ENCODE measurements around the gene SUOX.
A peak's percentile ranks its signal among the peaks of the same experiment; 100 is the strongest.
"Not testable (repeated sequence)": the region's sequence is repeated elsewhere in the genome, so short reads cannot be mapped to it uniquely, and the experiment has no call there.

Gene SUOX

GRCh38 chr12:55984861-55985260 is 12.2 kb upstream of the SUOX start:
- DNase-seq: no peak

- DNase-seq: no peak
These were observed 11.7 kb upstream of the SUOX start for GRCh38 chr12:55985341-55985740.

GRCh38 chr12:55985976-55986375 is 11.1 kb upstream of the SUOX start:
- not testable (repeated sequence) for DNase-seq

DNA sequence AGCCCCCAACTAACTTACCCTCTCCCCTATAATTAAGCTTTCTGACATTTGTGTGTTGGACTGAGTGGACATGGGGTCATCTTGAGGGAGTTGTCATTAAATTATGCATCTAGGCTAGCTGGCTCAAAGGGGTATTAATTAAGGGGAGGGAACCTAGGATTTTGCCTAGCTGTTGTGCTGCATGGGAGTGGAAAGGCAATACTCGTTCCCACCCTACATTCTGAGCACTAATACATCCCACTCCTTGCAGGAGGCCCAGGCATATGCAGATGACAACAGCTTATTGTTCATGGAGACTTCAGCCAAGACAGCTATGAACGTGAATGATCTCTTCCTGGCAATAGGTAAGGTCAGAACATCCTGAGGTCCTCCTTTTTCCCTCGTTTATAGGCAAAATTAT is 6.0 kb upstream of the SUOX start:
- DNase-seq: no peak

DNA sequence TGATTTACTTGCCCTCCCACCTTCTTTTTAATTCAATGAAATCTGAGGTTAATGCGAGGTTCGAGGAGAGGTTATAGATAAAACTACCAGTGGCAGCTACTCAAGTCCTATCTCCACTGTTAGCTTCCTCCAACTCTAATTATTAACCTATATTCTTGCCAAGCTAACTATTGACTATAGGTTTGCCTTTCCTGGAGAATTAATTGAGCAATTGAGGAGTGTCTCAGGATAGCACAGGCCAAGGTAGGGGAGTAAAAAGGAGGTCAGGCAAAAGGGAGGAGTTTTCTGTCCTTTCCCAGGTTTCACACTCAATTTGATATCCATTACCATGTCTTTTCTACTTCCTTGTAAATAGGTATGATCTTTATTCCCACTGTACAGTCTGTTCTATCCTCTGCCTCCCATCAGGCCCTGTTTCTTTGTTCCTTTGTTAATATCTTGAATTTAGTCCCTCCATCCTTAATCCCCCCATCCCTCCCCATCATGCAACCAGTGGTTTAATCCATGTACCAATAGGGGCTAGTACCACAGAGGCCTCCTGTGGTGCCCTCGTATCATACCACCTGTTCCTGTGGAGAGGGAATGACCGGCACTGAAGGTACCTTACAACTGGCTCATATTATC is 3.7 kb upstream of the SUOX start:
- DNase-seq: no peak

DNA sequence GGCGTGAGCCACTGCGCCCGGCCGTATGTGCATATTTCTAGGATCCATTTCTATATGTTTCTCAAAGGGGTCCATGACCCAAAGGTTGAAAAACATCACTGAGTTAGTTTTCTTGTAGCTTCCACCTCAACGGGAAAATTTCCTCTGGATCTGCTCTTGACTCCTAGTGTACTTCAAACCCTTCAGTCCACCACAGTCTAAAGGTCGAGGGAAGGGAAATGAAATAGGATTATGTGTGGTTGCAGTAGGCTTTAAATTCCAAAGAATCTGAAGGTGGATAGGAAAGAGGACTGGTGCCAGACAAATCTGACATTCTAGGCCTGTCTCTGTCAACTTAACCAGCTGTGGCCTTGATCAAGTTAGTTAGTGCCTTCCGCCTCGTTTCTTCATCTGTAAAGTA is 1.7 kb upstream of the SUOX start:
- no peak for DNase-seq

GRCh38 chr12:55996201-55996714 is 818 bp upstream of the SUOX start:
- peak; percentile 82 for DNase-seq

GRCh38 chr12:55997535-55997859 is 421 bp downstream of the SUOX start:
- DNase-seq: no peak

GRCh38 chr12:55999522-55999921 is 2.4 kb downstream of the SUOX start:
- peak; percentile 16 for DNase-seq

DNA sequence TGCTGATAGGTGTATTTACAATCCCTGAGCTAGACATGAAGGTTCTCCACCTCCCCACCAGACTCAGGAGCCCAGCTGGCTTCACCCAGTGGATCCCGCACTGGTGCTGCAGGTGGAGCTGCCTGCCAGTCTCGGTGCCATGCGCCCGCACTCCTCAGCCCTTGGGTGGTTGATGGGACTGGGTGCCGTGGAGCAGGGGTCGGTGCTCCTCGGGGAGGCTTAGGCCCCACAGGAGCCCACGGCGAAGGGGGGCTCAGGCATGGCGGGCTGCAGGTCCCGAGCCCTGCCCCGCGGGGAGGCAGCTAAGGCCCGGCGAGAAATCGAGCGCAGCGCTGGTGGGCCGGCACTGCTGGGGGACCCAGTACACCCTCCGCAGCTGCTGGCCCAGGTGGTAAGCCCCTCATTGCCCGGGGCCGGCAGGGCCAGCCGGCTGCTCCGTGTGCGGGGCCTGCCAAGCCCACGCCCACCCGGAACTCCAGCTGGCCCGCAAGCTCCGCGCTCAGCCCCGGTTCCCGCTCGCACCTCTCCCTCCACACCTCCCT is 3.0 kb downstream of the SUOX start:
- DNase-seq: not testable (repeated sequence)

DNA sequence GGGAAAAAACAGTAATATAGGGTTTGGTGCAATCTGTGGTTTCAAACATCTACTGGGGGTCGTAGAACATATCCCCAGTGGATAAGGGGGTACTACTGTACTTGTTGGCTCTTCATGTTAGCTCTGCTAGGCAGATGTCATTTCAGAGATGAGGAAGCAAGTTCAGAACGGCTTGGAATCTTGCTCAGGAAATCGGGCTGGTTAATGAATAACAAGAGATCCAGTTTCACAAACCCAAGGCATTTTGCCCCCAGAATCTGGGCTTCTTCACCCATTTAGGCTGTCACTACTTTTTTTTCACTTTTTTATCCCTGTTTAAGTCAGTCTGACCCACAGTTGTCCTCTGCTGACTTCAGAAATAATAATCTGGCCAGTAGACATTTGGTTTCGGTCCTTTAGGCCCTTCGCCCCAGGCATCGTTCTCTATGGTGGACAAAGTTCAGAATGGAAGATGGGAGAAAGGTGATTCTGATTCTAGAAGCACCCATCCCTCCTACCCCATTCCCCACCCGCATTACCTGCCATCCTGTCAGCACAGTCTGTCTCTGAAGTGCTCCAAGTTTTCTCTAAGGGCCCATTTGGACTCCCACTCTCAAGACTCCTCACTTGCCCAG is 4.5 kb downstream of the SUOX start:
- DNase-seq: no peak

DNA sequence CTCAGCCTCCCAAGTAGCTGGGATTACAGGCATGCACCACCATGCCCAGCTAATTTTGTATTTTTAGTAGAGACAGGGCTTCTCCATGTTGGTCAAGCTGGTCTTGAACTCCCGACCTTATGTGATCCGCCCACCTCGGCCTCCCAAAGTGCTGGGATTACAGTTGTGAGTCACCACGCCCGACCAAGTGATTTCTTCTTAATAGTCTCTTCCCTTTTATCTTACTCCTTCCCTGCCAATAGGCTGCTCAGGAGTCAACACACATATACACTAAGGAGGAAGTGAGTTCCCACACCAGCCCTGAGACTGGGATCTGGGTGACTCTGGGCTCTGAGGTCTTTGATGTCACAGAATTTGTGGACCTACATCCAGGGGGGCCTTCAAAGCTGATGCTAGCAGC is 6.3 kb downstream of the SUOX start:
- DNase-seq: not testable (repeated sequence)

DNA sequence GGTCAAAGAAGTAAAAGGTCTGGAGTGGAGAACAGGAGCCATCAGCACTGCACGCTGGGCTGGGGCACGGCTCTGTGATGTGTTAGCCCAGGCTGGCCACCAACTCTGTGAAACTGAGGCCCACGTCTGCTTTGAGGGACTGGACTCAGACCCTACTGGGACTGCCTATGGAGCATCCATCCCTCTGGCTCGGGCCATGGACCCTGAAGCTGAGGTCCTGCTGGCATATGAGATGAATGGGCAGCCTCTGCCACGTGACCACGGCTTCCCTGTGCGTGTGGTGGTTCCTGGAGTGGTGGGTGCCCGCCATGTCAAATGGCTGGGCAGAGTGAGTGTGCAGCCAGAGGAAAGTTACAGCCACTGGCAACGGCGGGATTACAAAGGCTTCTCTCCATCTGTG is 7.1 kb downstream of the SUOX start:
- no peak for DNase-seq

DNA sequence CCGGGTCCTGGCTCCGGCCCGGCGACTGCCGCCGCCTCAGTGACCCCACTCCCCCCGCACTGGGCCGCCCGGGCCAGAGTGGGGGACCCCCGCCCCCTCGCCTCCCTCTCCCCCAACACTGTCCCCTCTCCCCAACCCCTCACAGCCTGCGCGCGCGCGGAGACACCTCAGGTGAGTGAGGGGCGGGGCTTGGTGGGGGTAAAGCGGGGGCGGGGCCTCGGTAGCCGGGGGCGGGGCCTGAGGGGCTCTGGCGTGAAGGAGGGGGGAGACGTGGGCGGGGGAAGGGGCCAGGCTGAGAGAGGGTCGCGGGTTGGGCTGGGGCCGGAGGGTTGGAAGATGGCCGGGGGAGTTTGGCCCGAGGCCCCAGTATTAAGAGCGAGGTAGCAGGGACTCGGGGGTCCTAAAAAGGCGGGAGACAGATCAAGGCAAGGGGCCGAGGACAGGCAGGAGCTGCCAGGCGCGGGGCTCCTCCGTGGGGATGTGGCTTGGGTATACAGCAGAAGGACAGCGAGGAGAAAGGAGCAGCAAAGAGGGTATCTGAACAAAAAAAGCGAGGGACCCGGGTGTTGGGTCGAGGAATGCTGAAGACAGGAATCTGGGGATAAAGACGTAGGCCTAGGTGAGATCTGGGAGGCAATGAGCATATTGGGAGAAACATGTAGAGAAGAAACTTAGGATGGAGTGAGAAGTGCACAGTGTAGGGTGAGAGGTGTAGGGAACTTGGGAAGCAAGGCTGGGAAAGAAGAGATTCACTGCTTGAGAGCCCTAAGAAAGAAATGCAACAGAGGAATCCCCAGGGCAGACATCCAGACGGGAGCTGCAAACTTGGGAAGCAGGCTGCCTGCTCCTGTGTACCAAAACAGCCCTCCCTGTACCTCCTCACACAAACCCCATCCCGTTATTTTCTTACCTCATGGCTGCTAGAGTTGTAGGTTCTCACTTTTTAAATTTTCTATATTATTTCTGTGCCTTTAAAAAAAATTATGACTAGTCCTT is 10.8 kb downstream of the SUOX start:
- peak; percentile 74 for DNase-seq

DNA sequence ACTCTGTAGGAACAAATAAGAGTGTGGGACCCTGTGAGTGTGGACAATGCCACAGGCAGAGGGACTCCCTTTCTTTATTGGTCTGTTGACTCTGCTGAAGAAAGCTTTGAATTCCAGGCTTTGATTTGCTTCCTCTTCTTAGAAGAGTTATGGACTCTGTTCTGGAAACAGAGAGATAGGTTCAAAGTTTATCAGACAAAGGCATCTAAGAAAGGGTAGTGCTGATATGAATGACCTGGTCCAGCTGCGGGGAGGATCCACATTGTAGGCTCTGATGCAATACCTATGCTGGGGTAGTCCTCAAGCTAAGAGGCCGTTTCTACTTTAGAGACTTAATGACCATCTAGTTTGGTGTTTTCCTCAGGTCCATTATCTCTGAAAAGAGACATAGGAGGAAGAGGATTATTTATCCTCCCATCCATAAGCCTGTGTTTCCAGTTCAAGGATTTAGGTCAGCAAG is 13.1 kb downstream of the SUOX start:
- no peak for DNase-seq

DNA sequence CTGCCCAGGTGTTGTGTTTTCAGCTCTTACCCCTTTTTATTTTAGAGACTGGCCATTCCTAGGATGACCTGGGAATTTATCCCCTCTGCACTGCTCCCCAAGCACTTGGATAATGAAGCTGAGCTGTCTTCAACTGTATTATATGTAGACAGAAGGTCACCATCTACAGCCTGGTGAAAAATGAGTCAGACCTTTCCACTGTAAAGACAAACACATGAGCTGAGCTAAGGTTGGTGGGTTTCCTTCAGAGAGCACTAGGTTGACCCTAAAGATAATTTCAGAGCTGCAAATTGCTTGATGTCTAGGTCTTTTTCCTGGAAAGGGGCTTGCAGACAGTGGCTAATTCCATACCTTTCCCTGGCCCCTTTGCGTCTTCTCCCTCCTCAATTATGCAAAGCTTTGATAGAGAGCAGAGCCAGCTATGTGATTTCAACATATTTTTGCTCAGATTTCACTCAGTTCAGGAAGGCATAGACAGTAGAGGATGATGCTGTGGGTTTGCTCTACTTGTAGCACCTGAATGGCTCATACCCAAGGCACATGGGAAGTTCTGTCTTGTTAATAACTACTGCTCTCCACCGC is 14.5 kb downstream of the SUOX start:
- DNase-seq: no peak

DNA sequence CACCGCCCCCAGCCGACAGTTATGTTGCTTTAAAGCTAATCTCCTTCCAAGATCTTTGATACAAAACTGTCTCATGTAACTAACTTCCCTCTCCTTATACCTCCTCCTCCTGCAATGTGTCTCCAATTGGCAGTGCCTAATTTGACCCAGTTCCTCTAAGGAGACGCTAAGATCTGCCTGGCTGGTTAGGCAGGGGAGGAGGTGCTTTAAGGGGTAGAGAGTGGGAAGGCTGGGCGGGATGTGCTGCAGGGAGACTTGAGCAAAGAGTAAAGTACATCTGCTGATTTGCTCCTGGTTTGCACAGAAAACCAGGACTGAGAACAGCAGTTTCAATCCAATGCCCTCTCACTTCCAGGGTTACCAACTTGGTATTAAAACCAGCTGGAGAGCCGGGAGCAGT is 16.4 kb downstream of the SUOX start:
- no peak for DNase-seq

GRCh38 chr12:56014205-56014604 is 17.1 kb downstream of the SUOX start:
- DNase-seq: no peak

GRCh38 chr12:56017181-56017580 is 20.1 kb downstream of the SUOX start:
- no peak for DNase-seq

DNA sequence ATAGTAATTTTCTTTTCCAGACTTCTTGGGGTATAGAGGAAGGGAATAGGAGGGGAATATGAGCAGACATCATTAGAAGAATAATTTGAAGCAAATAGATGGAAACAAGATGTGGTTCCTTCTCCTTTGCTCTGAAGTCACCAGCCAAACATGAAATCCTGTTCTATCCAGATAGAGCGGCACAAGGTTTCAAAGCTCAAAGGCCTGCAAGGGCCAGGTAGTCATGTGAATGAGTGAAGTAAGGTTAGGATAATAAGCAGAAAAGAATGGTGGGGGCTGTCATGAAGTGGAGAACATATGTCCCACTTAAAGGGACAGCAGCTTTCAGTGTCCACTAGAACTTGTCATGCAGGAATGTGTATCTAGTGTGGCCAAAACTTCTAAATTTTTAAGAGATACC is 21.3 kb downstream of the SUOX start:
- DNase-seq: no peak

- DNase-seq: no peak
These were observed 23.5 kb downstream of the SUOX start, which contains the start of gene IKZF4 for GRCh38 chr12:56020423-56021184. TSS of gene IKZF4 (plus strand) at chr12:56021043. CDS start at chr12:56021494, 451 bp downstream.

DNA sequence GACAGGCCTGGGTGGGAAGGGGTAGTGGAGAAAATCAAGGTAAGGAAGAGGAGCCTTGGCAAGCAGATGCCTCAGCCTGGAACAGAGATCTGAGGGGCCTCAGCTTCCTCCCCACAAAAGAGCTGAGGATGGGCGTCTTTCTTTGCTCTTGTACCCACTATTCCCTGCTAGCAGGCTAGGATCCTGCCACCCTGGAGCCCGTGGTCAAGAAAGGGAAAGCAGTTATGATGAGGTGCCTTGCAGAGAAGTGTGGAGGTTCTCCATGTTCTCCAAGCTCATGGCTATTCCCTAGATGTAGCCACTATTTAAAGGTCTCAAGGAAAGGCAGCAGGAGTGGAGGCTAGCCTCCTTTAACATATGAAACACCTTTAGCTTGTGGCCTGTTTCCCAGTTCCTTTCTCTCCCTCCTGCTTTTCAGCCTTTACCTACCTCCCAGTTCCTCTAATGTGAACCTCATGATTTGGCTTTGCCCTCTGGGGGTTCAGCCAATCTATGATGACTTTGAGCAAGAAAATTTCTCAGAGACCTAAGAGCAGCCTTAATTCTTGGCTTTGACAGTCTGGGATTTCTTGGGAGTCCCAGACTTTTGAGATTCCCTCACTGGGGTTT is 24.9 kb downstream of the SUOX start:
- no peak for DNase-seq

Data from CD4-positive, alpha-beta T cell treated with Interleukin-12 subunit alpha and Interleukin-12 subunit beta, for 1 hour (primary cell).